ENCODE measurements around the gene JAK2. TPM values are rescaled to one million over a fixed set of nuclear protein-coding genes. Genes with fewer than 3 reads are reported as not detected.
"Not testable (repeated sequence)": the region's sequence is repeated elsewhere in the genome, so short reads cannot be mapped to it uniquely, and the experiment has no call there.

The JAK2 gene
- total RNA-seq, 1 donor from 2014 or later: 9.0 TPM

DNA sequence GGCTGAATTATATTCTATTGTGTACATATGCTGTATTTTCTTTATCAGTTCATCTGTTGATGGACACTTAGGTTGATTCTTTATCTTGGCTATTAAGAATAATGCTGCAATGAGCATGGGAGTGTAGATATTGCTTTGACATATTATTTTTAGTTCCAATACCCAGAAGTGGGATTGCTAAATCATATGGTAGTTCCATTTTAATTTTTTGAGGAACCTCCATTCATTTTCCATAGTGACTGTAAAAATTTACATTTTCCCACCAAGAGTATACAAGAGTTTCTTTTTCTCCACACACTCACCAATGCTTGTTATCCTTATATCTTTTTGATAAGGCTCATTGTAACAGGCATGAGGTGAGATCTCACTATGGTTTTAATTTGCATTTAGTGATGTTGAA, 19.4 kb downstream of the JAK2 start:
- TF ChIP-seq CTCF (IDR thresholded peaks at IDR 0.05; ENCODE audit: insufficient read depth, low read length, severe bottlenecking): no peak
- FAIRE-seq (no peak), DNase-seq (ENCODE audit: low read depth) (no peak)

DNA sequence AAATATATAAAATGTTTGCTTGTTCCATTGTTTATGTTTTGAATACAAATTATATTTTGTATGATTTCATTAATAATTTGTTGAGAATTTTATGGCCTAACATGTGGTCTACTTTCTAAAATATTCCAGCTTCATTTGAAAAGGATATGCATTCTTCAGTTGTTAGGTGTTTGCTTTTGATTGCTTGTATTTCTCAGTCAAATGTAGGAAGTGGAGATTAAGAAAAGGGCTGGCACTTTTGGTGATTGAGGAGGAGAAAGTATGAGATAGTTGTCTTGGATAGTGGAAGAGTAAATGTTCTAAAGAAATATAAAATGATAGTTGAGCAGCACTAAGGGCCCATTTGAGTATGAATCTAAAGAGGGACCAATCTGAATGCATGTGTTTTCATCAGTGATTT, 23.1 kb downstream of the JAK2 start:
- no peak for FAIRE-seq
- Histone ChIP-seq H3K27me3 (ENCODE audit: control insufficient read depth, insufficient read depth, low read length) (no peaks in the 10 kb centered on the region), H3K36me3 (ENCODE audit: control insufficient read depth, insufficient read depth, low read length) (no peaks in the 10 kb centered on the region), H3K4me3 (ENCODE audit: low read depth, low read length) (no peak overlapping the region)
- TF ChIP-seq CTCF (IDR thresholded peaks at IDR 0.05; ENCODE audit: insufficient read depth, low read length, severe bottlenecking): no peak
- DNase-seq (ENCODE audit: low read depth): peak; percentile 7

More for the DNA sequence above, 19.4 kb downstream of the JAK2 start:
- no peaks in the 10 kb centered on the region for H3K36me3 ChIP-seq (ENCODE audit: control insufficient read depth, insufficient read depth, low read length)
- H3K27me3 ChIP-seq (ENCODE audit: control insufficient read depth, insufficient read depth, low read length): no peaks in the 10 kb centered on the region
- H3K4me3 ChIP-seq (ENCODE audit: low read depth, low read length): no peak overlapping the region

DNA sequence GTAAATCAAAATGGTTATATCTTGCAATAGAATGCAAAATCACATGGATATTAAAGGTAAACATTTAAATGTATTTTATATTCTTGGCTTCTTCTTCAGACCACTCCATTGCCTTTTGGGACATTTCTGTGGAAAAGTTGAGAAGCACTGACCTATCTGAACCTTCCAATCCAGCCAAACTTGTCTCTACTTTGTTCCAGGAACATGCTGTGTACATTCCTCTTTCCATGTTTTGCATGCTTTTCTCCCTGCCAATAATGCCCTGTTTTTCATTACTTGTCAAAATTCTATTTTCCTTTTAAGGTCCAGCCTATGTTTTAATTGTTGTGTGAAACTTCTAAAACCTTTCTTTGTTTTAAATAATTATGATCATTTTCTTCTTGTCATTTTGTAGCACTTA, 28.3 kb downstream of the JAK2 start:
- no peak overlapping the region for H3K4me3 ChIP-seq (ENCODE audit: low read depth, low read length)
- H3K36me3 ChIP-seq (ENCODE audit: control insufficient read depth, insufficient read depth, low read length): peaks cover 1% of the 10 kb centered on the region
- TF ChIP-seq CTCF (IDR thresholded peaks at IDR 0.05; ENCODE audit: insufficient read depth, low read length, severe bottlenecking): no peak
- DNase-seq (ENCODE audit: low read depth) (no peak), FAIRE-seq (no peak)
- H3K27me3 ChIP-seq (ENCODE audit: control insufficient read depth, insufficient read depth, low read length): no peaks in the 10 kb centered on the region

- Histone ChIP-seq H3K36me3 (ENCODE audit: control insufficient read depth, insufficient read depth, low read length) (peaks cover 1% of the 10 kb centered on the region), H3K4me3 (ENCODE audit: low read depth, low read length) (no peak overlapping the region), H3K27me3 (ENCODE audit: control insufficient read depth, insufficient read depth, low read length) (no peaks in the 10 kb centered on the region)
- TF ChIP-seq CTCF (IDR thresholded peaks at IDR 0.05; ENCODE audit: insufficient read depth, low read length, severe bottlenecking): no peak
- FAIRE-seq (no peak), DNase-seq (ENCODE audit: low read depth) (no peak)
Measured at GRCh38 chr9:5015934-5016333, 30.9 kb downstream of the JAK2 start.

- no peaks in the 10 kb centered on the region for H3K27me3 ChIP-seq (ENCODE audit: control insufficient read depth, insufficient read depth, low read length)
- no peak for TF ChIP-seq CTCF (IDR thresholded peaks at IDR 0.05; ENCODE audit: insufficient read depth, low read length, severe bottlenecking)
- H3K4me3 ChIP-seq (ENCODE audit: low read depth, low read length): no peak overlapping the region
- FAIRE-seq (no peak), DNase-seq (ENCODE audit: low read depth) (peak; percentile 1)
- H3K36me3 ChIP-seq (ENCODE audit: control insufficient read depth, insufficient read depth, low read length): peaks cover 6% of the 10 kb centered on the region
Measured at GRCh38 chr9:5025416-5025815, 40.3 kb downstream of the JAK2 start.

DNA sequence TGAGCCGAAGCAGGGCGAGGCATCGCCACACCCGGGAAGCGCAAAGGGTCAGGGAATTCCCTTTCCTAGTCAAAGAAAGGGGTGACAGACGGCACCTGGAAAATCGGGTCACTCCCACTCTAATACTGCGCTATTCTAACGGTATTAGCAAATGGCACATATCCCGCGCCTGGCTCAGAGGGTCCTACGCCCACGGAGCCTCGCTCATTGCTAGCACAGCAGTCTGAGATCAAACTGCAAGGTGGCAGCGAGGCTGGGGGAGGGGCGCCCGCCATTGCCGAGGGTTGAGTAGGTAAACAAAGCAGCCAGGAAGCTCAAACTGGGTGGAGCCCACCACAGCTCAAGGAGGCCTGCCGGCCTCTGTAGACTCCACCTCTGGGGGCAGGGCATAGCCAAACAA, 46.9 kb downstream of the JAK2 start:
- H3K27me3 ChIP-seq (ENCODE audit: control insufficient read depth, insufficient read depth, low read length); H3K4me3 ChIP-seq (ENCODE audit: low read depth, low read length); FAIRE-seq; H3K36me3 ChIP-seq (ENCODE audit: control insufficient read depth, insufficient read depth, low read length); DNase-seq (ENCODE audit: low read depth): not testable (repeated sequence)
